ENCODE data around the gene QRICH1. TPM values are rescaled to one million over a fixed set of nuclear protein-coding genes. Genes with fewer than 3 reads are reported as not detected.

Gene QRICH1
- total and polyA plus RNA-seq, 2 of the 13 experiments (the other 11 are each of a cell fraction or from before 2014, with no cell fraction given): 52.6 to 102 TPM

DNA sequence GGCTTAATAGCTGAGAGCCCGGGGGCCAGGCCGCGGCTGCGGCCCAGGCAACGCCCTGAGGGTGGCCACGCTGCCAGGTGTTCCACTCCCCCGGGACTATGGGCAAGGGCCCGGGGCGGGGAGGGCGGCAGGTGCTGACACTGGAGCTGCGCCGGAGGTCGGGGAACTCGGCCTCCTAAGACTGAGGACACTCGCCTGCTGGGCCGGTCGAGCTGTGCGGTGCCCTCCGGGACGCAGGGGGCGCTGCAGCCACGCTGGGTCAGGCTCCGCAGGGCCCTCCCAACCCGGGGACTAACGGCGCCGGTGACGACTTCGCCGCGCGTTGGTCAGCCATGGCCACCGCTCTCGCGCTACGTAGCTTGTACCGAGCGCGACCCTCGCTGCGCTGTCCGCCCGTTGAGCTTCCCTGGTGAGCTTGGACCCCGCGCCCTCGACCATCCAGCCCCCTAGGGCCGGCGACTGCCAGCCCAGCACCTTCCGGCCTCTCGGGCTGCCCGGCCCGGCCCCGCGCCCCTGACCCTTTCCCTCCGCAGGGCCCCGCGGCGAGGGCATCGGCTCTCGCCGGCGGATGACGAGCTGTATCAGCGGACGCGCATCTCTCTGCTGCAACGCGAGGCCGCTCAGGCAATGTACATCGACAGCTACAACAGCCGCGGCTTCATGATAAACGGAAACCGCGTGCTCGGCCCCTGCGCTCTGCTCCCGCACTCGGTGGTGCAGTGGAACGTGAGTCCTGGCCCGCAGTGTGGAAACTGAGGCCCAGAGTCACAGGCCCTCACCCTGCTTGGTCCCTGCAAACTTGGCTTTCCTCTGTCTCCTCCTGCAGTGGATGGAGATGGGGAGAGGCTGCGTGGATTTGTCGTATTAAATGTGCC, 71.8 kb downstream of the QRICH1 start, which contains the start of gene NDUFAF3 (continued):
- TF ChIP-seq ZNF260 (CRISPR knock-in tag; IDR thresholded peaks at IDR 0.05; ENCODE audit: borderline replicate concordance, low read depth) (no peak), ZSCAN9 (CRISPR knock-in tag; IDR thresholded peaks at IDR 0.05; ENCODE audit: borderline replicate concordance) (no peak; the same call in 1 of the 2 replicates), KAT8 (CRISPR knock-in tag; IDR thresholded peaks at IDR 0.05) (peak; percentile 82), ARID4A (CRISPR knock-in tag; IDR thresholded peaks at IDR 0.05; ENCODE audit: borderline replicate concordance) (peak; percentile 92), HNRNPUL1 (IDR thresholded peaks at IDR 0.05; ENCODE audit: low read depth, low read length) (no peak; the same call in 1 of the 2 replicates), TBX3 (IDR thresholded peaks at IDR 0.05; ENCODE audit: borderline replicate concordance) (no peak), POLR2AphosphoS5 (IDR thresholded peaks at IDR 0.05; ENCODE audit: low read depth, low read length) (peak; percentile 78), ZBTB21 (CRISPR knock-in tag; IDR thresholded peaks at IDR 0.05) (no peak), ATRX (CRISPR knock-in tag; IDR thresholded peaks at IDR 0.05; ENCODE audit: borderline replicate concordance) (no peak), ZNF484 (CRISPR knock-in tag; IDR thresholded peaks at IDR 0.05; ENCODE audit: borderline replicate concordance, low read depth) (no peak), TMF1 (CRISPR knock-in tag; IDR thresholded peaks at IDR 0.05; ENCODE audit: low read depth) (no peak), DNMT3B (CRISPR knock-in tag; conservative IDR thresholded peaks at IDR 0.05) (no peak; the same call in 1 of the 2 replicates), ERF (CRISPR knock-in tag; IDR thresholded peaks at IDR 0.05) (no peak; the same call in 1 of the 2 replicates), ZNF329 (CRISPR knock-in tag; IDR thresholded peaks at IDR 0.05; ENCODE audit: low read depth) (peak; percentile 91), ZSCAN25 (CRISPR knock-in tag; IDR thresholded peaks at IDR 0.05) (no peak), THRA (CRISPR knock-in tag; IDR thresholded peaks at IDR 0.05; ENCODE audit: borderline replicate concordance) (no peak), SNRNP70 (IDR thresholded peaks at IDR 0.05; ENCODE audit: low read depth, low read length) (0 out of 2 replicates have a peak, but pooled peaks have one; percentile 45), ARNT2 (CRISPR knock-in tag; IDR thresholded peaks at IDR 0.05; ENCODE audit: low read depth) (peak; percentile 60; the same call in 1 of the 2 replicates)
- TF ChIP-seq, protein P1, sequence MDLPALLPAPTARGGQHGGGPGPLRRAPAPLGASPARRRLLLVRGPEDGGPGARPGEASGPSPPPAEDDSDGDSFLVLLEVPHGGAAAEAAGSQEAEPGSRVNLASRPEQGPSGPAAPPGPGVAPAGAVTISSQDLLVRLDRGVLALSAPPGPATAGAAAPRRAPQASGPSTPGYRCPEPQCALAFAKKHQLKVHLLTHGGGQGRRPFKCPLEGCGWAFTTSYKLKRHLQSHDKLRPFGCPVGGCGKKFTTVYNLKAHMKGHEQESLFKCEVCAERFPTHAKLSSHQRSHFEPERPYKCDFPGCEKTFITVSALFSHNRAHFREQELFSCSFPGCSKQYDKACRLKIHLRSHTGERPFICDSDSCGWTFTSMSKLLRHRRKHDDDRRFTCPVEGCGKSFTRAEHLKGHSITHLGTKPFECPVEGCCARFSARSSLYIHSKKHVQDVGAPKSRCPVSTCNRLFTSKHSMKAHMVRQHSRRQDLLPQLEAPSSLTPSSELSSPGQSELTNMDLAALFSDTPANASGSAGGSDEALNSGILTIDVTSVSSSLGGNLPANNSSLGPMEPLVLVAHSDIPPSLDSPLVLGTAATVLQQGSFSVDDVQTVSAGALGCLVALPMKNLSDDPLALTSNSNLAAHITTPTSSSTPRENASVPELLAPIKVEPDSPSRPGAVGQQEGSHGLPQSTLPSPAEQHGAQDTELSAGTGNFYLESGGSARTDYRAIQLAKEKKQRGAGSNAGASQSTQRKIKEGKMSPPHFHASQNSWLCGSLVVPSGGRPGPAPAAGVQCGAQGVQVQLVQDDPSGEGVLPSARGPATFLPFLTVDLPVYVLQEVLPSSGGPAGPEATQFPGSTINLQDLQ (CRISPR knock-in tag; IDR thresholded peaks at IDR 0.05): peak; percentile 76; the same call in 1 of the 2 replicates

Data from HepG2 (cell line).